Loucy (cell line): ENCODE results near the gene D2HGDH.
A peak's percentile ranks its signal among the peaks of the same experiment; 100 is the strongest.

ENCODE experiments used
- H2AFZ ChIP-seq: fragments of 200-600 bp; sonication (generic); 2 replicates; pipeline ENCODE4 v1.6.0; 2016; ENCODE audit warnings: antibody characterized with exemption, mild to moderate bottlenecking, low read length, moderate library complexity
- H3F3A ChIP-seq: fragments of 200-600 bp; 2 replicates; pipeline ENCODE4 v1.6.0; 2016; ENCODE audit warnings: antibody characterized with exemption, low read depth, mild to moderate bottlenecking
- H3K27me3 ChIP-seq: fragments of 200-600 bp; sonication (generic); 2 replicates; pipeline ENCODE4 v1.6.1; 2014; ENCODE audit warnings: low read length, mild to moderate bottlenecking; ENCODE audit not compliant: insufficient read depth, poor library complexity, severe bottlenecking
- H3K36me3 ChIP-seq: fragments of 200-600 bp; sonication (generic); 2 replicates; pipeline ENCODE4 v1.6.1; 2016; ENCODE audit warnings: low read length; ENCODE audit not compliant: insufficient read depth
- H3K4me1 ChIP-seq: fragments of 200-600 bp; sonication (generic); 2 replicates; pipeline ENCODE4 v1.5.1; 2014; ENCODE audit warnings: low read length, mild to moderate bottlenecking; ENCODE audit not compliant: insufficient read depth, poor library complexity, severe bottlenecking
- H3K4me2 ChIP-seq: fragments of 200-600 bp; sonication (generic); 2 replicates; pipeline ENCODE4 v1.6.0; 2014; ENCODE audit warnings: antibody characterized with exemption, low read length, low read depth, mild to moderate bottlenecking; ENCODE audit not compliant: poor library complexity, severe bottlenecking
- H3K4me3 ChIP-seq: fragments of 200-600 bp; sonication (generic); 2 replicates; pipeline ENCODE4 v1.5.1; 2014; ENCODE audit warnings: low read length, mild to moderate bottlenecking, mixed read lengths; ENCODE audit not compliant: poor library complexity, severe bottlenecking
- H3K79me2 ChIP-seq: fragments of 200-600 bp; sonication (generic); 2 replicates; pipeline ENCODE4 v1.6.1; 2014; ENCODE audit warnings: low read length; ENCODE audit not compliant: insufficient read depth
- H3K9ac ChIP-seq: fragments of 200-600 bp; sonication (generic); 2 replicates; pipeline ENCODE4 v1.6.0; 2014; ENCODE audit warnings: mild to moderate bottlenecking, low read depth, low read length, moderate library complexity; ENCODE audit not compliant: poor library complexity, severe bottlenecking
- H3K9me2 ChIP-seq: fragments of 200-600 bp; sonication (generic); replicated peaks from 2 replicates; pipeline ENCODE4 v1.6.1; 2016; ENCODE audit warnings: low read depth, low read length, mixed read lengths
- H3K9me3 ChIP-seq: fragments of 200-600 bp; sonication (generic); 2 replicates; pipeline ENCODE4 v1.6.1; 2014; ENCODE audit warnings: mild to moderate bottlenecking, antibody characterized with exemption, low read length, low read depth; ENCODE audit not compliant: insufficient read depth
- H4K20me1 ChIP-seq: fragments of 200-600 bp; sonication (generic); 2 replicates; pipeline ENCODE4 v1.6.0; 2014; ENCODE audit warnings: antibody characterized with exemption, low read length, mild to moderate bottlenecking; ENCODE audit not compliant: insufficient read depth, poor library complexity, severe bottlenecking
- EZH2phosphoT487 ChIP-seq: fragments of 200-600 bp; IDR thresholded peaks from 2 replicates; pipeline ENCODE4 v1.6.1; 2018; ENCODE audit warnings: antibody characterized with exemption, mild to moderate bottlenecking, moderate library complexity, borderline replicate concordance
- TF ChIP-seq, protein P1 (sequence below): fragments of 200-600 bp; sonication (generic); conservative IDR thresholded peaks from 2 replicates; pipeline ENCODE4 v1.5.1; 2014; ENCODE audit warnings: mild to moderate bottlenecking, antibody characterized with exemption, low read length

Gene D2HGDH

DNA sequence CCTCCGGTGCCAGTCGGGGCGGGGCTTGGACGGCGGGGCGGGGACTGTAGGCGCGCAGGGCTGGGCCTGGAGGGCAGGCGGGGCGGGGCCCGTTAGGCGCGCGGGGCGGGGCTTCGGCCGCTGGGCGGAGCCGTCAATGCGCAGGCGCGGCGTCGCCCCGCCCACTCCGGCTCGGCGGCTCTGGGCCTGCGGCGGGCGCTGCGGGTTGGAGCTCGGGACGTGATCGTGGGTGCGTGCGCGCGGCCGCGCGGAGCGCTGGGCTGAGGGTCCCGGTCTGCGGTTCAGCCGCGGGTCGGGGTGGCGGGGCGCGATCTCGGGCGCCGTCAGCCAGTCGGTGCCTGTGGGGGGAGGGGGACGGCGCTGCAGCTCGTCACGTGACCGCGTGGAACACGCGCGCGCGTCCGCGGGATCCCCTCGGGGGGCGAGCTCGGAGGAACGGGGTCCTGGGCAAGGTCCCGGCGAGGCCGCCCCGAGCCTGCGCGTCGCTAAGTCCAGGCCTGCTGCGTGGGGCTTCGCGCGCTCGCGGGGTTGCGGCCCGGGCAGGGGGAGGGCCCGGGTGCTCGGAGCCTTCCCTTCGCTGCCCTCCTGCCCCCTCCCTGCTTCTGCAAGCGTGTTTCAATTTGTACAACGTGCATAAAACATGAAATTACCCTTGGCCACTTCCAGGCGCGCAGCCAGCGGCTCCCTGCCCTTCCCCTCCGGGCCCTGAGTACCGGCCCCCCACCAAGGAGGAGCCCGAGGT lies at the start of gene D2HGDH:
D2HGDH (plus strand) TSS at position 164 of the 742 bp plus-strand sequence. CDS start 595 bp downstream, outside the sequence.
- peak within 1 kb of the TSS; percentile 78 for H3K4me2 ChIP-seq
- H3K36me3 ChIP-seq = no peaks in the 10 kb centered on the region
- peak within 1 kb of the TSS; percentile 95 for H2AFZ ChIP-seq
- peaks cover 43% of the 10 kb centered on the region for H3K4me1 ChIP-seq
- no peak for TF ChIP-seq EZH2phosphoT487
- TF ChIP-seq, protein P1, sequence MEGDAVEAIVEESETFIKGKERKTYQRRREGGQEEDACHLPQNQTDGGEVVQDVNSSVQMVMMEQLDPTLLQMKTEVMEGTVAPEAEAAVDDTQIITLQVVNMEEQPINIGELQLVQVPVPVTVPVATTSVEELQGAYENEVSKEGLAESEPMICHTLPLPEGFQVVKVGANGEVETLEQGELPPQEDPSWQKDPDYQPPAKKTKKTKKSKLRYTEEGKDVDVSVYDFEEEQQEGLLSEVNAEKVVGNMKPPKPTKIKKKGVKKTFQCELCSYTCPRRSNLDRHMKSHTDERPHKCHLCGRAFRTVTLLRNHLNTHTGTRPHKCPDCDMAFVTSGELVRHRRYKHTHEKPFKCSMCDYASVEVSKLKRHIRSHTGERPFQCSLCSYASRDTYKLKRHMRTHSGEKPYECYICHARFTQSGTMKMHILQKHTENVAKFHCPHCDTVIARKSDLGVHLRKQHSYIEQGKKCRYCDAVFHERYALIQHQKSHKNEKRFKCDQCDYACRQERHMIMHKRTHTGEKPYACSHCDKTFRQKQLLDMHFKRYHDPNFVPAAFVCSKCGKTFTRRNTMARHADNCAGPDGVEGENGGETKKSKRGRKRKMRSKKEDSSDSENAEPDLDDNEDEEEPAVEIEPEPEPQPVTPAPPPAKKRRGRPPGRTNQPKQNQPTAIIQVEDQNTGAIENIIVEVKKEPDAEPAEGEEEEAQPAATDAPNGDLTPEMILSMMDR = no peak
- peak within 1 kb of the TSS; percentile 93 for H3K4me3 ChIP-seq
- H4K20me1 ChIP-seq = peaks cover 2% of the 10 kb centered on the region
- H3K9me2 ChIP-seq = no peaks in the 10 kb centered on the region
- peaks cover 6% of the 10 kb centered on the region; the same call in 1 of the 2 replicates for H3K79me2 ChIP-seq
- no peaks in the 10 kb centered on the region for H3K9me3 ChIP-seq
- no peaks in the 10 kb centered on the region for H3F3A ChIP-seq
- peak within 1 kb of the TSS; percentile 86 for H3K9ac ChIP-seq
- H3K27me3 ChIP-seq = no peaks in the 10 kb centered on the region

GRCh38 chr2:241686324-241686649 lies 48.1 kb upstream of the D2HGDH start:
- Histone ChIP-seq H2AFZ (peak overlapping the region; percentile 70), H3K79me2 (peaks cover 78% of the 10 kb centered on the region)

GRCh38 chr2:241686650-241687425 lies 47.6 kb upstream of the D2HGDH start, which contains the start of gene DTYMK:
DTYMK (minus strand) TSS chr2:241686815; CDS start chr2:241686783, 32 bp downstream.
- H2AFZ ChIP-seq = peak within 1 kb of the TSS; percentile 82
- H3K9ac ChIP-seq = peak within 1 kb of the TSS; percentile 95
- no peaks in the 10 kb centered on the region for H3K27me3 ChIP-seq
- TF ChIP-seq EZH2phosphoT487 = no peak
- TF ChIP-seq, protein P1 = no peak
- peaks cover 22% of the 10 kb centered on the region for H3K4me1 ChIP-seq
- peak within 1 kb of the TSS; percentile 99 for H3K4me2 ChIP-seq
- no peaks in the 10 kb centered on the region for H3K9me3 ChIP-seq
- peaks cover 6% of the 10 kb centered on the region for H4K20me1 ChIP-seq
- H3K79me2 ChIP-seq = peaks cover 78% of the 10 kb centered on the region
- no peaks in the 10 kb centered on the region for H3F3A ChIP-seq
- H3K36me3 ChIP-seq = peaks cover 3% of the 10 kb centered on the region; the same call in 1 of the 2 replicates
- H3K9me2 ChIP-seq = no peaks in the 10 kb centered on the region
- H3K4me3 ChIP-seq = peak within 1 kb of the TSS; percentile 95

More at GRCh38 chr2:241686324-241686649, 48.1 kb upstream of the D2HGDH start:
- H4K20me1 ChIP-seq = peaks cover 6% of the 10 kb centered on the region
- TF ChIP-seq, protein P1 = no peak
- no peak for TF ChIP-seq EZH2phosphoT487
- no peaks in the 10 kb centered on the region for H3F3A ChIP-seq
- peak overlapping the region; percentile 95 for H3K9ac ChIP-seq
- peaks cover 3% of the 10 kb centered on the region; the same call in 1 of the 2 replicates for H3K36me3 ChIP-seq
- peaks cover 22% of the 10 kb centered on the region for H3K4me1 ChIP-seq
- H3K9me3 ChIP-seq = no peaks in the 10 kb centered on the region
- H3K4me3 ChIP-seq = peak overlapping the region; percentile 95
- H3K27me3 ChIP-seq = no peaks in the 10 kb centered on the region
- no peaks in the 10 kb centered on the region for H3K9me2 ChIP-seq
- H3K4me2 ChIP-seq = peak overlapping the region; percentile 99
